Panc1 (cell line): ENCODE results near the gene COL6A1. TPM values are rescaled to one million over a fixed set of nuclear protein-coding genes. Genes with fewer than 3 reads are reported as not detected.

ENCODE experiments used
- ATAC-seq: fragments of 200-7000 bp; cut with Tn5 transposase; 2 replicates; pipeline ENCODE4 v1.9.1; 2020; ENCODE audit warnings: mild to moderate bottlenecking, moderate library complexity
- BruUV-seq: library from RNA; stranded (reverse); fragments of 400-500 nt; replicated peaks from 2 replicates; lab custom pipeline; 2021; lab: Mats Ljungman, UMichigan
- CTCF ChIA-PET: fragments of 300-600 bp; sonication (Branson Sonifier 250); formaldehyde crosslinking; loops from one replicate; lab custom pipeline; 2022; ENCODE audit warnings: antibody characterized with exemption; lab: Charles Lee
- POLR2A ChIA-PET: fragments of 300-600 bp; sonication (Branson Sonifier 250); formaldehyde crosslinking; loops from one replicate; lab custom pipeline; 2022; ENCODE audit warnings: antibody characterized with exemption; lab: Charles Lee
- DNase-seq: peaks from one replicate; pipeline ENCODE4 v3.0.0-alpha.2; 2010; ENCODE audit warnings: low read depth, low spot score
- H3K27ac ChIP-seq: 2 replicates; pipeline ENCODE4 v1.5.1; 2011; ENCODE audit warnings: mild to moderate bottlenecking, low read length, inconsistent platforms
- H3K27me3 ChIP-seq: fragments of 200-500 bp; sonication (Bioruptor generic); 2 replicates; pipeline ENCODE4 v1.6.0; 2014; ENCODE audit warnings: low read length, inconsistent platforms; ENCODE audit not compliant: control insufficient read depth, insufficient read depth
- H3K36me3 ChIP-seq: fragments of 200-500 bp; sonication (Bioruptor generic); 2 replicates; pipeline ENCODE4 v1.5.1; 2014; ENCODE audit warnings: inconsistent platforms, mild to moderate bottlenecking, low read length, moderate library complexity; ENCODE audit not compliant: control insufficient read depth, insufficient read depth
- H3K4me1 ChIP-seq: 2 replicates; pipeline ENCODE4 v1.5.1; 2011; ENCODE audit warnings: inconsistent platforms, mild to moderate bottlenecking, low read length, moderate library complexity; ENCODE audit not compliant: control insufficient read depth, insufficient read depth
- H3K4me3 ChIP-seq, 2 experiments: 2 replicates each; pipeline ENCODE4 v1.5.1; 2011 to 2012; ENCODE audit warnings: low read depth in 2 of 2, low read length in 2 of 2, mild to moderate bottlenecking in 2 of 2, inconsistent platforms in 1 of 2, moderate library complexity in 1 of 2
- H3K9me3 ChIP-seq: fragments of 200-500 bp; sonication (Bioruptor generic); 2 replicates; pipeline ENCODE4 v1.5.1; 2014; ENCODE audit warnings: low read depth, mild to moderate bottlenecking, inconsistent platforms, low read length, moderate library complexity; ENCODE audit not compliant: control insufficient read depth, insufficient read depth
- POLR2AphosphoS5 ChIP-seq: IDR thresholded peaks from 2 replicates; pipeline ENCODE4 v1.6.1; 2012; ENCODE audit warnings: mild to moderate bottlenecking, low read depth, low read length, moderate library complexity
- REST ChIP-seq, 2 experiments: IDR thresholded peaks; 2 replicates each; pipeline ENCODE4 v1.6.1; 2011 to 2012; ENCODE audit warnings: low read depth in 2 of 2, control low read depth in 1 of 2, low read length in 1 of 2, mild to moderate bottlenecking in 1 of 2, moderate library complexity in 1 of 2; ENCODE audit not compliant: insufficient read depth in 1 of 2
- SIN3A ChIP-seq: IDR thresholded peaks from 2 replicates; pipeline ENCODE4 v1.6.1; 2012; ENCODE audit warnings: low read depth, mild to moderate bottlenecking, low read length, moderate library complexity, borderline replicate concordance; ENCODE audit not compliant: insufficient read depth
- TCF7L2 ChIP-seq: IDR thresholded peaks from 2 replicates; pipeline ENCODE4 v1.6.1; 2011; ENCODE audit warnings: mild to moderate bottlenecking, low read depth, low read length, inconsistent platforms
- in situ Hi-C: cut with HindIII; loops from 2 replicates; pipeline ENCODE4 v1.10.0; 2016; ENCODE audit warnings: low sequenced_read_pairs, low pct_unique_long_range_greater_than_20kb
- intact Hi-C: fragments of 100-400 bp; cut with micrococcal nuclease; formaldehyde crosslinking; loops from one replicate; pipeline ENCODE4 v1.10.0; 2022; ENCODE audit not compliant: unreplicated experiment
- total RNA-seq: library from RNA; stranded (reverse); gene quantifications from one replicate; pipeline ENCODE4 v1.2.1, GENCODE V29; 2021; ENCODE audit not compliant: unreplicated experiment
- TF ChIP-seq, protein P1 (sequence below): fragments of 450-650 bp; IDR thresholded peaks from 2 replicates; pipeline ENCODE4 v1.5.1; 2017; ENCODE audit warnings: mild to moderate bottlenecking

COL6A1 gene
- total RNA-seq, 1 experiment from 2014 or later, result 34.2 TPM

- DNase-seq (no peak), ATAC-seq (no peak)
- in situ Hi-C loops, result no loop called here
- Histone ChIP-seq H3K4me3 (no peak overlapping the region), H3K36me3 (no peaks in the 10 kb centered on the region), H3K9me3 (no peaks in the 10 kb centered on the region), H3K27me3 (no peaks in the 10 kb centered on the region), H3K27ac (no peak overlapping the region), H3K4me1 (no peaks in the 10 kb centered on the region)
- intact Hi-C loops, result no loop called here
- CTCF ChIA-PET, result no interaction called here
- TF ChIP-seq, protein P1, sequence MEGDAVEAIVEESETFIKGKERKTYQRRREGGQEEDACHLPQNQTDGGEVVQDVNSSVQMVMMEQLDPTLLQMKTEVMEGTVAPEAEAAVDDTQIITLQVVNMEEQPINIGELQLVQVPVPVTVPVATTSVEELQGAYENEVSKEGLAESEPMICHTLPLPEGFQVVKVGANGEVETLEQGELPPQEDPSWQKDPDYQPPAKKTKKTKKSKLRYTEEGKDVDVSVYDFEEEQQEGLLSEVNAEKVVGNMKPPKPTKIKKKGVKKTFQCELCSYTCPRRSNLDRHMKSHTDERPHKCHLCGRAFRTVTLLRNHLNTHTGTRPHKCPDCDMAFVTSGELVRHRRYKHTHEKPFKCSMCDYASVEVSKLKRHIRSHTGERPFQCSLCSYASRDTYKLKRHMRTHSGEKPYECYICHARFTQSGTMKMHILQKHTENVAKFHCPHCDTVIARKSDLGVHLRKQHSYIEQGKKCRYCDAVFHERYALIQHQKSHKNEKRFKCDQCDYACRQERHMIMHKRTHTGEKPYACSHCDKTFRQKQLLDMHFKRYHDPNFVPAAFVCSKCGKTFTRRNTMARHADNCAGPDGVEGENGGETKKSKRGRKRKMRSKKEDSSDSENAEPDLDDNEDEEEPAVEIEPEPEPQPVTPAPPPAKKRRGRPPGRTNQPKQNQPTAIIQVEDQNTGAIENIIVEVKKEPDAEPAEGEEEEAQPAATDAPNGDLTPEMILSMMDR, result no peak
- TF ChIP-seq TCF7L2, result no peak
- no peak for TF ChIP-seq POLR2AphosphoS5
- POLR2A ChIA-PET, result no interaction called here
- BruUV-seq, result no TSS peak
Measured at GRCh38 chr21:46038871-46039397, 57.4 kb downstream of the COL6A1 start.

DNA sequence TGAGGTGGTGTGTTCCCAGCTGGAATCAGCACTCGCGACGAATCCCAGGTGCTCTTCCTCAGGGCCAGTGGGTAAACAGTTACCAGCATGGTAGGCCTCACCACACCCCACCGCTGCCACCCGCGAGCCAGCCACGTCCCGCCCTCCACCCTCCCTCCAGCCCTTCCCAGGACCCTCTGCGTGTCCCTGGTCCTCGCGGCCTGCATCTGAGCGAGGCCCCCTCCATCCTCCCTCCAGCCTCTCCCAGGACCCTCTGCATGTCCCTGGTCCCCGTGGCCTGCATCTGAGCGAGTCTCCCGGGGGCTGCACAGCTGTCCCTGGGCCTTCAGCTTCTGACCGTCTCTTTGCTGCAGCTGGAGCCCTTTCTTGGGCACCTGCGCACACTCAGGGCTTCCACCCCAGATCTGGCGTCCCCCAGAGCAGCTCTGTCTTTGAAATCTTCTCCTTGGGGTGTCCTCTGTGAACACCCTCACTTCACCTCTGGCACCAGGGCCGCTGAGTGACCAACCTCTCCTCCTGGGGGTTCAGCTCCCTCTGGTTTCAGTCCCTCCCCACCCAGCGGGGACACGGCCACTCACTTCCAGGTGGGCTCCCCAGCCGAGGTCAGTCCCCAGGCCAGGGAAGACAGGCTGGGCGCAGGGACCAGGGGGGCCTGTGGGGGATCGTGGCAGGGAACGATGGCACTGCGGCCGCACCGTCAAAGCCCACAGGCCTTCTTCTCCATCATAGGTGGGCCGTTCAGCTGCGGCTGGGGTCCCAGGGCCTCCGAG, 58.5 kb downstream of the COL6A1 start:
- POLR2A ChIA-PET, result no interaction called here

More for the DNA sequence above, 58.5 kb downstream of the COL6A1 start:
- H3K4me1 ChIP-seq, result no peaks in the 10 kb centered on the region
- intact Hi-C loops (no loop called here), in situ Hi-C loops (no loop called here)
- no peaks in the 10 kb centered on the region for H3K36me3 ChIP-seq
- H3K27me3 ChIP-seq, result no peaks in the 10 kb centered on the region
- no peak for TF ChIP-seq SIN3A
- TF ChIP-seq TCF7L2, result no peak
- TF ChIP-seq REST (IDR thresholded peaks at IDR 0.05; ENCODE audit: insufficient read depth in 1 of 2, low read depth in 2 of 2, low read length in 1 of 2), result no peak
- no peak for TF ChIP-seq POLR2AphosphoS5
- TF ChIP-seq, protein P1, result no peak
- no peak overlapping the region for H3K4me3 ChIP-seq
- H3K9me3 ChIP-seq, result no peaks in the 10 kb centered on the region
- no peak for ATAC-seq
- CTCF ChIA-PET, result interaction anchor here (0.6 kb wide), 1 partner anchor 66 kb away, joined by 17 read pairs; no protein-coding TSS in a partner anchor
- H3K27ac ChIP-seq, result no peak overlapping the region
- DNase-seq, result no peak
- no TSS peak for BruUV-seq
